SIG-M5 (cell line): ENCODE measurements around the gene SPRED2.

Experiments
- DNase-seq: peaks from one replicate; lab custom pipeline; 2025; lab: John Stamatoyannopoulos, UW

The SPRED2 gene

DNA sequence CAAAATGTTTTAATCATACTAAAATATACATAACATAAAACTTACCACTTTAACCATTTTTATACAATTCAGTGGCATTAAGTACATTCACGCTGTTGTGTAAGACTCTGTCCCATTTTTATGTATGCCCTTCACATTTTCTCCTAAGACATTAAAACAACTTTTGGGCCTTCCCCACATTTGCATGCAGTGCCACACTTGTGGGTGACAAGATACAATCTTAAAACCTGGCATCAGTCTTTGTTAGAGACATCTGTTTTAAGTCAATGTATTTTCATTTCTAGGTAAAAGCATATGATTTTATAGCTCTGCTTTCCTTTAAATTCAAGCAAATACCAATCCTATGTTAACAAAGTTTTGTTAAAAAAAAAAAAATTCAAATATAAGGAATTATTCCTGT lies 17.3 kb downstream of the SPRED2 start:
- DNase-seq = no peak

DNA sequence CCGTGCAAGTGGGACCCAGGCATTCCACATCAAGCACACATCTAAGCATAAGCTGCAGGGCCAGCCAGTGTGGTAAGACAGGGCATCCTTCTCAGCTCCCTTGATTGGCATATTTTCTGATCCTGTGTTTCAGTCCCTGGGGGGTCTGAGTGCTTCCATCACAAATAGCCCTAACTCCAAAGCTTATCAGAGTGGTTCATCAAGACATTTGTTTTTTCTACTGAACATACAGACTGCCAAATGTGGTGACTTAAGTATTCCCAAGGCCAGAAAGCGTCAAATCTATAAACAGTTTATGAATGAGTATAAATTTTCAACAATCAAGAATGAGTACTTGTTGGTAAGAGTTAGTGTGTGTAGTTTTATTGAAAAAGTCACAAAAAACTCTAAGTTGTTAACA lies 18.8 kb downstream of the SPRED2 start:
- no peak for DNase-seq

DNA sequence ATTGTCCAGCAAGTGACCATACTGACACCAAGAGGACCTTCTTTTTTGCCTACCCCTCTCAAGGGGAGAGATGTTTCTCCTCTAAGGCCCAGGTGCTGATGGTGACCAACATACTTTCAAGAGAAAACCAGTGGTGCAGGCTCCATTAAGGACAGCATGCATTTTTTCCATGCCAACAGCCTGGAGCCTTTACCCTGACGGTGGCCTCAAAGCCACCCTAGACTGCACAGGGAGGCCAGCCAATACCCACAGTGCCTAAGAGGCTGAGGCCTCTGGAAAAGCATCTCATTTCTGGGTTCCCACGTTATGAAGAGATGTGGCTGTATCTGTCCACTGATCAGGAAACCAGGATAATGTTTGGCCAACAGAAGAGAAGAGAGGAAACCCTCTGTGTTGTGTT lies 19.3 kb downstream of the SPRED2 start:
- DNase-seq = no peak

DNA sequence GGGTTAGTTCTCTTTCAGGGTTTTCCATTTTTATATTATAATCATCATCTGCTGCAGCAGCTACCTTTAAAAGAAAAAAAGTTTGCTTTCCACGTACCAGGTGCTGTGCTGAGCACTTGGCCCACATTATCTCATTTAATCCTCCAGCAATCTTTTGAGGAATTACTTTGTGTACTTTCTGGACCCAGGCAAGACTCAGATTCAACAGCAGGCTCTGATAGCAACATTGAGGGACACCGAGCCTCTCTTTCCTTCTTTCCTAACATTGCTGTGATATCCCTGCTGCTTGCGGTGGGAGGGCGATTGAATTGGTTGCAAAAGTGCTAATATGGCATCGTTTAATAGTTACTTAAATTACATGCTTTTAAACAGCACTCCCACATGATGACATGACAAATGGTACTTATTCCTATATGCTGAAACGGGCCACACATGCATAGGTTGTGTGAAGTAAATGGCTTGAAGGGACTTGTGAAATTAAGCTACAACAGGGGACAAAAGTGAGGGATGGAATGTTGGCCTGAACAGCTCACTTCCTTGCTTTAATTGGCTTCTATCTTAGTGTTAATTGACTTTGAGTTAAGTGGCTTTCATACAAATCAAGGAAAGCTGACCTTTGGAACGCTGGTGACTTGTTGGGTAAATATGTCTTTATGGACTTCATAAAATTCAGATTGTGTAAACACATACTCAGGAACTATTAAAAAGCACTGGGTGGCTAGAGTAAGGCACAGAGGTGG lies 21.2 kb downstream of the SPRED2 start:
- no peak for DNase-seq

DNA sequence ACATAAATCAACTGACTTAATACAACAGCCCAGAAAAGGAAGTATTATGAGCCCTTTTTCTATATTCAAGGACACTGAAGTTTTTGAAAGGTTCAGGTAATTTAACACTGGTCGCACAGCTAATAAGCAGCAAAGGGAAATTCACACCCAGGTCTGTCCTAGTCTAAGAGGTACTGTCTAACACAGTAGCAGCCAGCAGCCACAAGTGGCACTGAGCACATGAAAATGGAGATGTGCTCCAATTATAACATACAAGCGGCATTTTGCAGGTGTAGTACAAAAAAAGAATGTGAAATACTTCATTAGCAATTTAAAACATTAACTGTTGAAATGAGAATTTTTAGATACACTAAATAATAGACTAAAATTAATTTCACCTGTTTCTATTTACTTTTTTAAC lies 23.4 kb downstream of the SPRED2 start:
- no peak for DNase-seq

DNA sequence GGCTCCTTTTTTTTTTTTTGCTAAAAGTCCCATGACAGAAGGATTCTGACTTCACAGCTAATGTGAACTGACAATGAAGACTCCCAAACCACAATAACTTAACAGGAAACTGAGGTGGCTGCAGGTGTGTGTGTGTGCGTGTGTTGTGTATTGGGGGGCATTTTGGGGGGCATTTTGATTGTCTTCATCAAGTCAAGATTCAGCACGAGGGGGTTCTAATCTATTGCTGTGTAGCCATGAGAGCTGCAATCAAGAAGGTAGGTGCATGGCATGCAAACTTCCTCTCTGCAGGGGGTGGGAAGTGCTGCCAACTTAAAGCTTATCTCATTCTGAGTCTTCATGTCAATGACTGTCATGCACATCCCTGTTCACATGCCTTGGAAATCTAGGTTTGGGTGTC lies 25.2 kb downstream of the SPRED2 start:
- no peak for DNase-seq

DNA sequence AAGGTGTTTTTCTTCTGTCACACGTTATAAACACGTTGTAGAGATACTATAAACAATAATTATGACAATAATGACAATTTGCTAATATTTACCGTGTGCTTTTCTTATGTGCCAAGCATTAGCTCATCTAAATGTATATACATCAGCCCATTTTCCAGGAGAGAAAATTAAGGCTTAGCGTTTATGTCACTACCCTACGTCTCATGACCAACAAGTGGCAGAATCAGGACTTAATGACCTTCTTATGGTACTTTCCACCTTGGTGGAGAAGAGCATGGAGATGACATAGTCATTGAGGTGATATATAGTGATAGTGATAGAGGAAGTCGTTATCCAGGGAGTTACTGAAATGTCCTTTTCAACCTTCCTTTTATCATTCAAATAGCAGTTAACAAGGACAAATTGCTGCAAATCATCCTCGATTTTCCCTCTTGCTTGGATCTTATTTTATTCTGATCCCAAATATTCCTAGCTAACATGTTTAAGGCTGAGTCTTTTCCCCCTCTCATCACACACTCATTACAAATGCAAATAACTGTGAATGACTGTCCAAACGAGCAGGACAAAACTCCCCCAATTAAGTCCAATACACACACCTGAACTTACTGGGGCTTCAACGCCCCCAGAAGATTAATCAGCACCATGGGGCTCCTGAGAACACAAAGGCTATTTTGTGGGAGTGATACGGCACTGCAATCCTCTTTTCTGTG lies 27.3 kb downstream of the SPRED2 start:
- DNase-seq = no peak

DNA sequence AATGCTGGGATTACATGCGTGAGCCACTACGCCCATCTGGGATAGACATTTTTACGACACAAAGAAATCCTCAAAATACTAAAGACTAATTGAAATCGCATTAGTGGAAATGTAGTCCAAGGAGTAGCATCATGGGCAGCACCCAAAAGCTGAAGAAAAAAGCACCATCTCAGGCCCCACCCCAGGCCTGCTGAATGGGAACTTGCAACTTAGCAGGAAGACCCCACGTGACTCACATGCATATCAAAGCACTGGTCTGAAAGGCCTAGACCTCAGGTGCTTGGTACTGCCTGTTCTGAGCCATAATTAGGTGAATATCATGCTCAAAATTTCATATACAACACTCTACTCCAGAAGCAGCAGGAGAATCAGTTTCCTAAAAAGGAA lies 28.9 kb downstream of the SPRED2 start:
- no peak for DNase-seq

DNA sequence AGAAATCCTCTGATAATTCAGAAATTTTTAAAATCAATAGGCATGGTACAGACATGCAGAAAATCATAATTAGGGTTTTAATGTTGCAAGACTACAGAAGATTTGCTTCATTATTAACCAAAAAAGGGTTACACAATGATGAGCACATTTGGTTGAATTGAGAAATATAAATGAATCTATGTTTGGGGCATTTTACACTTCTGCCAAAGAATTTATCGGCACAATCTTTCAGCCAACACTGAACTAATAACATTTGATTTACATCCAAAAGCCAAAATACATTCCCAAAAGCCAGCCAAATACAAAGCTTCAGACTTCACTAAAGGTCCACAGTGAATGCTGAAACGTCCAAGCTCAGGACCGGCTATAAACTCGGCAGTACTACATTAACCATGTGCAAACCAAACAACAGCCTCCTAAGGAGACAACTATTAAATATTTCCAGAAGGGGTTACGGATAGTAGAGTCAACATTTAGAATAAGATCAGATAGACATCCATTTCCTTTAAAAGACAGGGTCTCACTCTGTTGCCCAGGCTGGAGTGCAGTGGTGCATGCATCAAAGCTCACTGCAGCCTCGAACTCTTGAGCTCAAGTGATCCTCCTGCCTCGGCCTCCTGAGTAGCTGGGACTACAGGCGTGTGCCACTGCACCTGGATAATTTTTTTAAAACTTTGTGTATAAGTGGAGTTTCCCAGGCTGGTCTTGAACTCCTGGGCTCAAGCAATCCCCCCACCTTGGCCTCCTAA lies 29.4 kb downstream of the SPRED2 start:
- no peak for DNase-seq

DNA sequence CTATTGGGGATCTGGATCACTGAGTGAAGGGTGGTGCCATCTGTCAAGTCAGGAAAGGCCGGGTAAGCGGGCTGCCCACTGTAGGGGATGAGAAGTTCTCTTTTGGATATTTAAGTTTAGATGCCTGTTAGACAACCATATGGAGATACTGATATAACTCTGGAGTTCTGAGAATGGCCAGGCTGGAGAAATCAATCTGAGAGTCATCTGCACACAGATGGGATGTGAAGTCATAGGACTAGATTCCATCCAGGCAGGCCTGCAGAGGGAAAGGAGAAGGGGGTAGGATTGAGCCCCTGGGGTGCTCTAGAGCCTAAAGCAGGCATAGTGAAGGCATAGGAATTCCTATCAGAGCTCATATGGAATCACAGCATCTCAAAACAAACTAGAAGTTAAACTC lies 30.1 kb downstream of the SPRED2 start:
- no peak for DNase-seq

DNA sequence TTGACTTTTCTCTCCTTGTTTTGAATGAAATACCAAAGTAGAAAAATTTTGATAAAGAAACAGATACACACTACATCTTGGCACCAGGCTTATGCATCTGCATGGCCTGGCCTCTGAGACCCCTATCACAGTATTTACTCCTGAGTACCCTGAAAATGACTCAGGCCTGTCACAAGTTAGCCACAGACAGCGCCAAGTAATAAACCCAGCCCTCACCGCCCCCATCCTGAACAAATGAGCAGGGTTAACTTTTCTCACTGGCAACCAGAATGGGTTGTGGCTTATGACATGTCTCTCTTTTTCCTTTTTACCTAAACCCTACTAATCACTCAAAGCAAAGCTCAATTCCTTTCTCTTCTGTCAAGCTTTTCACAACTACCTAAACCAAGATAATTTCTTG lies 35.3 kb downstream of the SPRED2 start:
- DNase-seq = no peak

DNA sequence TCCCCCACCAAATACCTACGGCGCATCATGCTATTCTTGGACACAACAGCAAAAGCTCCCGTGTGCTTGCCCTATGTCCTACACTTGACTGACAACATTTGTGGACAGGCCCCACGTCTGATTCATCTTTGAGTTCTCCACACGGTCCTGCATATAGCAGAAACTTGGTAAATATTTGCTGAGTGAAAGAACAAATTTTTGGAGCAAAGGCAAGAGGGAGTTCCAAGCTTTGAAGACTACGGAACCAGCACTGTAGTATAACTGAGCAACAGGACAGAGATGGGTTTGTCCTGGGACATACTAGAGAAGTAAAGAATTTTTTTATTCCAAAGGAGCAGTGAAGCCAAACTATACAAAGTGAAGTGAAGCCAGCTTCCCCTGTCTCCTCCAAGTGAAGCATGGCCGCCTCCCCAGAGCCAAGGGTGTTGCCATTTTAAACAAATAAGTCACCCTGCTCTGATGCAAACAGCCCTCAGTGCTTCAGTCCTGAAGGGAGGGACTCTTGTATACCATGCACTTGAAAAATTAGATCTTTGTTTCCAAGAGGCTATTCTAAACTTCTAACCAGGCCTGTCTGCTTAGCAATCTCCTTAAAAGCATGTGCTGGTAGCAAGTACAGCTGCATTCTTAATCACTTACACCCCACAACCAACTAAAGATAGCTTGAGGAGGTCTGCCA lies 35.9 kb downstream of the SPRED2 start:
- no peak for DNase-seq

DNA sequence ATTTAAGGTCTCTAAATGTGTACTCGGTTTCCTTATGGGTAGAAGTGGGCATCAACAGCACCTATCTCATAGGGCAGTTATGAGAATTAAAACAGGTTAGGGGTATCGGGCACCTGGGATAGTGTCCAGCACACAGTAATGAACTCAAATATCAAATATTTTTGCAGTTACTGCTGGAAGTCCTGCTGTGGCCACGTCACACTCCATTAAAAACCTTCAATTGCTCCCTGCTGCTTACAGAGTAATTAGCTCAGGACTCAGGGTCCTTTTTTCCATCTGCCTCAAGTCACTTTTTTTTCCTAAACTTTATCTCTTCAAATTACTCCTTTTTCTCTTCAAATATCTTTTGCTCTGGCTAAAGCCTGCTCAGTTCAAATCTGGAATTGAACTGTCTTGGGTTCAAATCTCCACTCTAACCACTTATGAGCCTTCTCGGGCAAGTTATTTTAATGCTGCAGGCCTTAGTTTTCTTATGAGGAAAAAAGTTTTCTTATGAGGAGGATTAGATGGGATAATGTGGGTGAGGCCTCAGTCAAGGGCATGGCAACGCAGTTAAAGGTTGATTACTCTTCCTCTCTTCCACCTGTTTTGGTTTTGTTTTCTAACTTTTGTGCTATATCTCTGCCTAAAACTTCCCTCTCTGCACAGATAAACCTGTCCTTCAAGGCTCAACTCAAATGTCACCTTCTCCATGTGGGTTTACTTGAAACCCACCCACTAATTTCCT lies 36.6 kb downstream of the SPRED2 start:
- DNase-seq = no peak

DNA sequence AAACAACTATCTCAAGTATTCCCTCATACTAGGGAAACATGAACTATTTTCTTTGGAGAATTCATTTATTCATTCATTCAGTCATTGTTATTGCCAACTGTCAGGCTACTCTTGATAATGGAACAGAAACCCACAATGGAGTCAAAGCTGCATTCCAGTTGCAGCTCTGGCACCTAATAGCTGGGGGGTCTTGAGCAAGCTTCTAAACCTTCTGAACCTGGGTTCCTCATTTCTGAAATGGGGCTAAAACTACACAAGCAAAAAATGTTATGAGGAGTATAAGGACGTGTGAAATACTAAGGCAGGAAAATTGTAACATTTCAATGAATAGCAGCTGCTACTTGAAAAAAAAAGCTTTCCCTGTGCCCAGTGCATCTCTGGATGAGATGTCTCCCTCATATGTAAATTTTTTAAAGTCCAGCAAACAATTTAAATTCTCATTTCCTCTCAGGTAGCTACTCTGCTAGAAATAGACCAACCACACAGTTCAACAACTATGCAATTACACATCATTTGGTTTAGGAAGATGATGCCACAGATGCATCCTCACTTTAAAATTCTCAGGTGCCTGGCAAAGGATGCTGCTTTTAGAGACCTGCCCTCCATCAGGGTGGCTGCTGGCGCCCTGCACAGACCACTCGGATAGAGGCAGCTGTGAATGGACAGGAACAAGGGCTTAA lies 38.5 kb downstream of the SPRED2 start:
- DNase-seq = no peak

DNA sequence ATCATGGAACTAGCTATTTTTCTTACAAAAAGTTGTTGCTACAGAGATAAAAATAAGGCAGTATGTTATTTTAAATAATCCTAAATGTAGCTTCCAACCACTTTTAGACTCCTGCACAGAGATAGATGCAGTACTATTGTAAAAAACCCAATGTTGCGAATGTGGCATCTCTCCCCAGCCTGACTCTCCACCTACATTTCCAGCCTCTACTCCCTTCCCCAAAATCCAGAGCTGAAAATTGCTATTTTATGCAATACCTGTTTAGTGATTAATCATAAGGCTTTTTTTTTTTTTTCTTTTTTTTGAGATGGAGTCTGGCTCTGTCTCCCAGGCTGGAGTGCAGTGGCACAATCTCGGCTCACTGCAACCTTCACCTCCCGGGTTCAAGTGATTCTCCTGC lies 39.4 kb downstream of the SPRED2 start:
- DNase-seq = no peak

DNA sequence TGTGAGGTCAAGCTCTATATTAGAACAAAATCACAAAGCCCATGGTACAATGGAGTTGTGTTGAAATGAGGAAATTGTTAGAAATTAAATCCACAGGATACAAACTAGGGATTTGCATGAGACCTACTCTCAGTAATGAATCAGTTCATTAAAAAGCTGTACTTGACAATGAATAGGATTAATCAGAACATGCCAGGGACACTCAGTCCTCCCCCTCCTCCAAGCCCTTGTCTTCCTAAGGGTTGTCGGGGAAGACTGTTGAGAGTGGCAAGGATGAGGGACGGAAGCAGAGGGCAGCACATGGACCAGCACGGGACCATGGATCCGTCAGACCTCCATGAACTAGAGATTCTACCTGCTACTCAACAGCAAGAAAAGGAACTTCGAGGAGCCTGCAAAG lies 39.8 kb downstream of the SPRED2 start:
- no peak for DNase-seq

DNA sequence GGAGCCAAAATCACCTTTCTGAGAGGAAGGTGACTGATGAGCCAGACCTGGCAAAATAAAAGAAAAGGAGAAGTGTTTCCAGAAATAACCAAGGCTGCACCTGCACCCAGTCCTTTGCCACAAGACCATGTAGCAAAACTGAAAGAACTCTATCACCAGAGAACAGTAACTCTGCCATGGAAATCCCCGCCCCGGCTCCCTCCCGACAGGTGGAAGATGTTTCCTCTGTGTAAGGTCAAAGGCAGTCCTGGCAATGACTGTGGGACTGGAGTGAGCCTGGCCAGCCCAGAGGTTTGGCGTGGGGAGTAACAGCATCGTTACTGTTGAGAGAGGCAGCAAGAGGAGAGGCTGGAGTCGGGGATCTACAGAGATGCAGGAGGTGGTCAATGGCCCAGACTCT lies 42.3 kb downstream of the SPRED2 start:
- no peak for DNase-seq

DNA sequence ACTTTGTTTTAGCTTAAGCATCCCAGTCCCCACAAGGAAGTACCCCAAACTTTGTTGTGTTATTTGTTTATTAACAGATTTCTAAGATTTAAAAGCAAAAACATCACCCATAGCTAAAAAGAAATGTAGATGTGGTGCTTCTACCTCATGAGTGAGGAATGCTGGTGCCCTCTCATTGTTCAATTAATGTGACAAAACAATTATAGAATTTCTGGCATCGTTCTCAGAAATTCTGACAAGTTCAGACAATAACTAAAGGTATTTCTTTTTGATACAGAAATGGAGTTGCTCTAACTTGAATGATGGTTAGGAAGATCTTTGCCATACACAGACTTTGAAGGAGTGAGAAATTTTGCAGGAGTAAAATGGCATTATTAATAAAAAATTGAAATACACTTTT lies 42.9 kb downstream of the SPRED2 start:
- no peak for DNase-seq

DNA sequence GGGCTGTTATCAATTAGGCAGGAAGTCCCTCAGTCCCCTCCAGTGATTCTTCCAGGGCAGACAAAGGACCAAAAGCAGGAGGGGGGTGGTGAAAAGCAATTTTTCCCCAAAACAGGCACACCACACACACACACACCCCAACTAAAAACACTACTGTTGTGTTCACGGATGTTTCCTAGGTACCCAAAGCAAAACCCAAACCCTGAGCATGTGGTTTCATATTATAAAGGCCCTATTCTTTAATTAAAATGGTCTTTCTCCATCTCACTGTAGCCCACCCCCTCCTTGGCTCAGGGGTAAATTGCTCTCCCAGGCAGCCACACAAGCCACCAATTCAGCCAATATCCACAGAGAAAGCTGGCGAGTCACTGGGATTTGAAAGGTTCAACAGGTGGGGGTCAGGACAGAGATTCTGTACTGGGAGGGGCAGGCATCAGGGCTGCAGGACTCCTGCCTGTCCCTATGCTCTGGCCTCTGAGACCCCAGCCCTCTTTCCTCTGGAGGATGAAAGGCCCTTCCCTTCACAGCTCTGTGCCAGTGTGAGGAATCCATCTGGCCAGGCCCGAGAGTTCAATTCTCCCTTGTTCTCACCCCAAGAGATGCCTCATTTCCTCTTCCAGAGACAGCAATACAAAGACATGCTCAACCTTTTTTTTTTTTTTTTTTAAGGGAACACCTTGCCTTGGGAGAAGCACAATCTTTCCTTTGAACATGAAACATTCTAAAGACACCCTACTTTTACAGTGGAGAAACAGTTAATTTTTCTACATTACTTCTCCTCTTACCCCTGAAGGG lies 43.6 kb downstream of the SPRED2 start:
- DNase-seq = no peak

DNA sequence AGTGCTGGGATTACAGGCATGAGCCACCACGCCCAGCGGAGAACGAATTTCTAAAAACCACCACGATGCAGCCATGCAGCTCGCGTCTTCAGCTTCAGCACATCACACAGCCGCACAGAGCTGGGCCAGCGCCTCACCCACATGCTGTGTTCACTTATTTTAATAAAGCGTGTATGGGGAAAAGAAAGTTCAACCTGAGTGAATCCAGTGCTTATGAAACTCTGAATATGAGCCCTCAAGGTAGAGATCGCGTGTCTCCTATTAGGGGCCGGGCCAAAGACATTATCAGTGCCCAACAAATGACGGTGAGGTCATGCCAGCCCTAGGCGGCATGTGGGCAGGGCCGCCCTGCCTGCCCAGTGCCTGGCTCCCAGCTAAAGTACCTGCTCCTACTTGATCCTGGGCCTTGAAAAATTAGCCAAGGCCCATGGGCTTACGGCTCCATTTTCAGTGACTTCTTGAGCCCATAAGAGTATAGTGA lies 44.3 kb downstream of the SPRED2 start:
- no peak for DNase-seq
